NB4 (cell line): ENCODE data around the gene ITGA6.

Source experiments
- CTCF ChIP-seq: IDR thresholded peaks from one replicate; pipeline ENCODE4 v1.5.1; 2012; ENCODE audit warnings: low read depth, low read length
- MAX ChIP-seq: IDR thresholded peaks from 2 replicates; pipeline ENCODE4 v1.6.1; 2011; ENCODE audit warnings: low read depth, low read length

GRCh38 chr2:172555272-172555521 is 127.8 kb downstream of the ITGA6 start:
- TF ChIP-seq CTCF = no peak
- 0 out of 2 replicates have a peak, but pooled peaks have one; percentile 11 for TF ChIP-seq MAX
